ENCODE measurements around the gene TNFAIP8L1.

DNA sequence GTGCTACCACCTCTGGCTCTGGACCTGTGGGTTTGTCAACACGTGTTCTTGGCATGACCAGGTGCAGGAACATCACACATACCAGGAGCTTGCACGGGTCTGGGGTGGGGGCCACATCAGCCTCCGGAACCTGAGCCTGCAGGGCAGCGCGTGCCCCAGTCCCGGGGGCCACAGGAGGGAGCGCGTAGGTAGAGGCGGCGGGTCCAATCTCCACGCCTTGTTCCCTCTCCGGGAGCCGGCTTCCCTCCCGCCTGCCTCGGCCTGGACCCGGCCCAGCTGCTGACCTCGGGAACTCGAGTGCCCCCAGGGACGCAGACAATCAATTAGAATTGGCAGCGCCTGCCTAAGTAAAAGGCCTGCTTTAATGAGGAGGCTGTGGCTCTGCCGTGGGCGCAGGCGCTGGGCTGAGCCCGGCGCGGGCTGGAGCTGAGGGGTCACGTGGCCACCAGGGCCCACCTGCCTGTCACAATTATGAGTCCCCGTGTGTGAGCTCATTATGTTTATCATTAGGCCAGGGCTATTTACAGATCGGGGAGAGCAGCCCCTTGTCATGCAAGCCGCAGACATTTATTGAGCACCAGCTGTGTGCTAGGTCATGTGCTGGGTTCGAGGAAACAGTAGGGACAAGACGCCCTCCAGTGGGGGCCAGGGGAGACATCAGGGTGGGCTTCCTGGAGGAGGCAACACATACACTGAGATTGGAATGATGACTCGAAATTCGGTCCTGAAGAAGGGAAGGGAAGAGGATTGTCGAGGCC, 32.2 kb upstream of the TNFAIP8L1 start:
- TF ChIP-seq, protein P1, sequence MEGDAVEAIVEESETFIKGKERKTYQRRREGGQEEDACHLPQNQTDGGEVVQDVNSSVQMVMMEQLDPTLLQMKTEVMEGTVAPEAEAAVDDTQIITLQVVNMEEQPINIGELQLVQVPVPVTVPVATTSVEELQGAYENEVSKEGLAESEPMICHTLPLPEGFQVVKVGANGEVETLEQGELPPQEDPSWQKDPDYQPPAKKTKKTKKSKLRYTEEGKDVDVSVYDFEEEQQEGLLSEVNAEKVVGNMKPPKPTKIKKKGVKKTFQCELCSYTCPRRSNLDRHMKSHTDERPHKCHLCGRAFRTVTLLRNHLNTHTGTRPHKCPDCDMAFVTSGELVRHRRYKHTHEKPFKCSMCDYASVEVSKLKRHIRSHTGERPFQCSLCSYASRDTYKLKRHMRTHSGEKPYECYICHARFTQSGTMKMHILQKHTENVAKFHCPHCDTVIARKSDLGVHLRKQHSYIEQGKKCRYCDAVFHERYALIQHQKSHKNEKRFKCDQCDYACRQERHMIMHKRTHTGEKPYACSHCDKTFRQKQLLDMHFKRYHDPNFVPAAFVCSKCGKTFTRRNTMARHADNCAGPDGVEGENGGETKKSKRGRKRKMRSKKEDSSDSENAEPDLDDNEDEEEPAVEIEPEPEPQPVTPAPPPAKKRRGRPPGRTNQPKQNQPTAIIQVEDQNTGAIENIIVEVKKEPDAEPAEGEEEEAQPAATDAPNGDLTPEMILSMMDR (conservative IDR thresholded peaks at IDR 0.05; ENCODE audit: low read length): no peak
- TF ChIP-seq EZH2phosphoT487 (IDR thresholded peaks at IDR 0.05; ENCODE audit: borderline replicate concordance): no peak

Data from Loucy (cell line).